Smooth muscle cell (in vitro differentiated cells): ENCODE data around the gene SOCS2. TPM values are rescaled to one million over a fixed set of nuclear protein-coding genes. Genes with fewer than 3 reads are reported as not detected.
"Not testable (repeated sequence)": the region's sequence is repeated elsewhere in the genome, so short reads cannot be mapped to it uniquely, and the experiment has no call there.

Experiments
- DNase-seq: peaks from one replicate; lab custom pipeline; 2025; ENCODE audit not compliant: unreplicated experiment; lab: John Stamatoyannopoulos, UW
- H2AFZ ChIP-seq: fragments of 200-600 bp; sonication (generic); 2 replicates; pipeline ENCODE4 v1.6.0; 2016; ENCODE audit warnings: antibody characterized with exemption, low read depth, mild to moderate bottlenecking
- H3F3A ChIP-seq: fragments of 200-600 bp; sonication (generic); 2 replicates; pipeline ENCODE4 v1.6.0; 2017; ENCODE audit warnings: antibody characterized with exemption, low read depth
- H3K27ac ChIP-seq: fragments of 200-600 bp; sonication (generic); 2 replicates; pipeline ENCODE4 v1.5.1; 2016; ENCODE audit warnings: low read depth, mild to moderate bottlenecking
- H3K27me3 ChIP-seq: fragments of 200-600 bp; sonication (generic); 2 replicates; pipeline ENCODE4 v1.6.1; 2016; ENCODE audit warnings: low read depth, mild to moderate bottlenecking
- H3K36me3 ChIP-seq: fragments of 200-600 bp; sonication (generic); 2 replicates; pipeline ENCODE4 v1.5.1; 2016; ENCODE audit warnings: low read depth
- H3K4me1 ChIP-seq: fragments of 200-600 bp; sonication (generic); 2 replicates; pipeline ENCODE4 v1.5.1; 2016; ENCODE audit warnings: low read depth
- H3K4me2 ChIP-seq: fragments of 200-600 bp; sonication (generic); 2 replicates; pipeline ENCODE4 v1.6.0; 2016; ENCODE audit warnings: mild to moderate bottlenecking
- H3K4me3 ChIP-seq: fragments of 200-600 bp; sonication (generic); 2 replicates; pipeline ENCODE4 v1.5.1; 2016; ENCODE audit warnings: mild to moderate bottlenecking
- H3K79me2 ChIP-seq: fragments of 200-600 bp; sonication (generic); 2 replicates; pipeline ENCODE4 v1.6.0; 2016; ENCODE audit warnings: low read depth, mild to moderate bottlenecking
- H3K9ac ChIP-seq: fragments of 200-600 bp; sonication (generic); 2 replicates; pipeline ENCODE4 v1.6.0; 2016; ENCODE audit warnings: low read depth
- H3K9me3 ChIP-seq: fragments of 200-600 bp; sonication (generic); replicated peaks from 2 replicates; pipeline ENCODE4 v1.5.1; 2016; ENCODE audit warnings: low read depth
- H4K20me1 ChIP-seq: fragments of 200-600 bp; sonication (generic); 2 replicates; pipeline ENCODE4 v1.6.0; 2016; ENCODE audit warnings: low read depth
- WGBS: methylation state at CpG from one replicate; pipeline ENCODE4 v1.1.7; 2016; ENCODE audit warnings: low lambda C conversion rate; 5-methylcytosine and 5-hydroxymethylcytosine counted together
- polyA plus RNA-seq: library from polyadenylated mRNA; unstranded; fragments of >200 nt; fragmentation: Nextera tagmentation; extraction: Ambion mirVana; gene quantifications from 2 replicates; pipeline ENCODE4 v1.2.1, GENCODE V29; 2016
- total RNA-seq: library from RNA; depleted of rRNA; stranded (reverse); fragments of >200 nt; gene quantifications from 2 replicates; pipeline ENCODE4 v1.2.3, GENCODE V29; 2014
- TF ChIP-seq, protein P1 (sequence below): fragments of 200-600 bp; sonication (generic); IDR thresholded peaks from 2 replicates; pipeline ENCODE4 v1.5.1; 2017; ENCODE audit warnings: borderline replicate concordance, mild to moderate bottlenecking, antibody characterized with exemption; ENCODE audit not compliant: insufficient read depth, poor library complexity, severe bottlenecking

SOCS2 gene
- total and polyA plus RNA-seq, 2 experiments from 2014 or later, result 4.9 to 18.6 TPM

DNA sequence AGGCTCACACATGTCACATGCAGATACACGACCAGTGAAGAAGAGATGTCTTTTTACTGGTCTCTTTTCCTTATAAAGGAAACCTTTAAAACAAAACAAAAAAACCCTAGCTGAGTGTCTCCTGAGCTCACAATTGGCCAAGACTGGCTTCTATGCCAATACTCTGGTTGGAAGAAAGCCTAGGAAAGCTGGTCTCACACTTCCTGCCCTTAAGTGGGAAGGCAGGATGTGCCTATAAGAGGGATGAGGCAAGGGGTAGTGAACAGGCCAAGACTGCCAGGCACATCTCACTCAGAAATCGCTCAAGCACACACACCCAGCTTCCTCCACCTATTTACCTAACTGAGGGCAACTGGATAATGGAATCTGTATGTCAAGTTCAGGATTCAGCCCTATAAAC, 50.0 kb downstream of the SOCS2 start:
- Histone ChIP-seq H2AFZ (no peak overlapping the region), H3K27ac (no peak overlapping the region), H3K27me3 (no peaks in the 10 kb centered on the region), H3K36me3 (no peaks in the 10 kb centered on the region), H3K9me3 (no peaks in the 10 kb centered on the region), H3F3A (no peaks in the 10 kb centered on the region), H3K79me2 (no peaks in the 10 kb centered on the region), H3K9ac (no peak overlapping the region), H3K4me3 (no peak overlapping the region), H3K4me2 (no peak overlapping the region), H4K20me1 (no peaks in the 10 kb centered on the region), H3K4me1 (no peaks in the 10 kb centered on the region)
- 94% methylated on average over 2 of the region's 2 CpGs for WGBS
- no peak for DNase-seq
- TF ChIP-seq, protein P1, sequence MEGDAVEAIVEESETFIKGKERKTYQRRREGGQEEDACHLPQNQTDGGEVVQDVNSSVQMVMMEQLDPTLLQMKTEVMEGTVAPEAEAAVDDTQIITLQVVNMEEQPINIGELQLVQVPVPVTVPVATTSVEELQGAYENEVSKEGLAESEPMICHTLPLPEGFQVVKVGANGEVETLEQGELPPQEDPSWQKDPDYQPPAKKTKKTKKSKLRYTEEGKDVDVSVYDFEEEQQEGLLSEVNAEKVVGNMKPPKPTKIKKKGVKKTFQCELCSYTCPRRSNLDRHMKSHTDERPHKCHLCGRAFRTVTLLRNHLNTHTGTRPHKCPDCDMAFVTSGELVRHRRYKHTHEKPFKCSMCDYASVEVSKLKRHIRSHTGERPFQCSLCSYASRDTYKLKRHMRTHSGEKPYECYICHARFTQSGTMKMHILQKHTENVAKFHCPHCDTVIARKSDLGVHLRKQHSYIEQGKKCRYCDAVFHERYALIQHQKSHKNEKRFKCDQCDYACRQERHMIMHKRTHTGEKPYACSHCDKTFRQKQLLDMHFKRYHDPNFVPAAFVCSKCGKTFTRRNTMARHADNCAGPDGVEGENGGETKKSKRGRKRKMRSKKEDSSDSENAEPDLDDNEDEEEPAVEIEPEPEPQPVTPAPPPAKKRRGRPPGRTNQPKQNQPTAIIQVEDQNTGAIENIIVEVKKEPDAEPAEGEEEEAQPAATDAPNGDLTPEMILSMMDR, result no peak

DNA sequence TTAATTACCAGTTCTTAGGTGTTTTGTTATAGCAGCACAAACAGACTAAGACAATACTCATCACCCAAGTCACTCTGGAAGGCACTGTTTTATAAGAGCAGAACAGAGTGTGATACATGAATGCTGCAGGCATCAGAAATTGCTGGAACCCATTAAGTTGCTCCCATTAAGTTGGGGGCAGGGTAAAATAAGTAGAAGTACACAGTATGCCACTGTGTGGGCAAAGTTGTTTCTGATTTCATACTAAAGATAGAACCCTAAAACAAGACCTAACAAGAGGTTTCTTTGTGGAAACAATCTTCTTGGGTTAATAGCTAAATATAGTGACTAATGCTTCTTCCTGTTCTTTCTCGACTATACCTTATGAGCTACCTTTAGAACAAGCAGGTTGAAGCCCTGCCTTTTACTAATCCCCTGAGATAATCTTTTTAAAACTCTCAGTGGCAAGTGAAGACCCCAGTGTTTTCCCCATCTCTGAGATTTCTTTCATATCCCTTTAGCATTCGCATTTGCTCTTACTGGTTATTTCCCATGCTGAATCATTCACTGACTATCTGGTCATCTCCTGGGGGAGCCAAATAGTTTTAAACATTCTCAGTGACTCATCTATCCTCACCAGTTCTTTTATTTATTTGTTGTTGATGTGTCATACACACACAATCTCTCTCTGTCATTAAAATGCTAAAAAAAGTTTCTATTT, 52.3 kb downstream of the SOCS2 start:
- H3K9ac ChIP-seq, result peak overlapping the region; percentile 86
- TF ChIP-seq, protein P1, result no peak
- H3F3A ChIP-seq, result no peaks in the 10 kb centered on the region
- H3K36me3 ChIP-seq, result no peaks in the 10 kb centered on the region
- H2AFZ ChIP-seq, result peak overlapping the region; percentile 56
- H3K79me2 ChIP-seq, result no peaks in the 10 kb centered on the region
- peak overlapping the region; percentile 64 for H3K4me2 ChIP-seq
- 2% methylated on average over 2 of the region's 2 CpGs for WGBS
- no peaks in the 10 kb centered on the region for H3K4me1 ChIP-seq
- H3K4me3 ChIP-seq, result no peak overlapping the region
- no peaks in the 10 kb centered on the region for H3K27me3 ChIP-seq
- no peaks in the 10 kb centered on the region for H4K20me1 ChIP-seq
- H3K9me3 ChIP-seq, result no peaks in the 10 kb centered on the region
- DNase-seq, result no peak
- peak overlapping the region; percentile 95 for H3K27ac ChIP-seq

DNA sequence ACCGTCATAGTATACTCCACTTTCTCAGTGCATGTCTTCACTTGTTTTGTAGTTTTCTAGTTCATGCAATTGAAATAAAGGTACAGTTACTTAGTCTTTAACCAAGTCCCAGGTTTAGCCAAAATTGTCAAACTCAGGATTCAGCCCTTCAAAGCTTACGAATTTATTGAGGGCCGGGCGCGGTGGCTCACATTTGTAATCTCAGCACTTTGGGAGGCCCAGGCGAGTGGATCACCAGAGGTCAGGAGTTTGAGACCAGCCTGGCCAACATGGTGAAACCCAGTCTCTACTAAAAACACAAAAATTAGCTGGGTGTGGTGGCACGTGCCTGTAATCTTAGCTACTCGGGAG, 52.8 kb downstream of the SOCS2 start:
- not testable (repeated sequence) for H2AFZ ChIP-seq
- peak overlapping the region; percentile 56 for H3K9ac ChIP-seq

DNA sequence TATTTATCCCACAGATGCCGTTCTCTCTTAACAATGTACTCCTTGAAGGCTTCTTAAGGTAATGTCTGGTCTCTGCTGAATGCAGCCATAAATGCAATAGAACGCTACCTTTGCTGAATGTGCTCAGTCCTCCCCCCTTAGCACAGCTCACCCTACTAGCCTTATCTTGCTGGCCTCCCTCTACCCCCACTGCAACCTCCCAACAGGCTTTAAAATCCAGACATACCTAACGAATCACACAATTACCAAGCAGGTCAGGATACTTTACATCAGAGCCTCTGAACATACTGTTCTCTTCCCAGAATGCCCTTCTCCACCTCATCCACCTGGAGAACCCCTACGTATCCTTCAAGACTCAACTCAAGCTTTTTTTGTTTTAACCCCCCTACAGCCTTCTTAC, 53.7 kb downstream of the SOCS2 start:
- no peak for DNase-seq
- no peaks in the 10 kb centered on the region for H3K36me3 ChIP-seq

More for the DNA sequence above, 52.8 kb downstream of the SOCS2 start:
- DNase-seq, H4K20me1 ChIP-seq, H3F3A ChIP-seq, H3K4me1 ChIP-seq, H3K9me3 ChIP-seq, H3K36me3 ChIP-seq, H3K27me3 ChIP-seq, H3K4me2 ChIP-seq, H3K4me3 ChIP-seq, H3K79me2 ChIP-seq: not testable (repeated sequence)
- WGBS, result 41% methylated on average over 8 of the region's 8 CpGs
- H3K27ac ChIP-seq, result peak overlapping the region; percentile 95

More for the DNA sequence above, 53.7 kb downstream of the SOCS2 start:
- Histone ChIP-seq H2AFZ (peak overlapping the region; percentile 60), H3K27ac (peak overlapping the region; percentile 95), H3K27me3 (no peaks in the 10 kb centered on the region), H3K79me2 (no peaks in the 10 kb centered on the region), H3F3A (no peaks in the 10 kb centered on the region), H4K20me1 (no peaks in the 10 kb centered on the region), H3K9me3 (no peaks in the 10 kb centered on the region), H3K4me3 (no peak overlapping the region), H3K4me1 (no peaks in the 10 kb centered on the region), H3K4me2 (peak overlapping the region; percentile 8), H3K9ac (no peak overlapping the region)
- 59% methylated on average over 4 of the region's 4 CpGs for WGBS
- TF ChIP-seq, protein P1, result no peak

Other genes with a start within 250 kb of the SOCS2 start
- gene NUDT4, start 194.8 kb upstream of the SOCS2 start, total RNA-seq, result 83.2 and 91.2 TPM in 2 replicates
- gene NUDT4, start 194.8 kb upstream of the SOCS2 start, polyA plus RNA-seq, result 49.4 and 53.9 TPM in 2 replicates
- gene UBE2N, start 130.7 kb upstream of the SOCS2 start, total RNA-seq, result 61.3 and 69.3 TPM in 2 replicates
- gene UBE2N, start 130.7 kb upstream of the SOCS2 start, polyA plus RNA-seq, result 104 and 111 TPM in 2 replicates
- gene MRPL42, start 105.2 kb upstream of the SOCS2 start, total RNA-seq, result 113 and 135 TPM in 2 replicates
- gene MRPL42, start 105.2 kb upstream of the SOCS2 start, polyA plus RNA-seq, result 82.8 and 85.5 TPM in 2 replicates
- 16.8 and 28.6 TPM in 2 replicates for gene CRADD, start 104.7 kb downstream of the SOCS2 start, total RNA-seq
- 10.7 and 18.6 TPM in 2 replicates for gene CRADD, start 104.7 kb downstream of the SOCS2 start, polyA plus RNA-seq